ENCODE results near the gene RBMS2.

GRCh38 chr12:56600753-56601152 is 79.1 kb downstream of the RBMS2 start:
- no peak for TF ChIP-seq CTCF (IDR thresholded peaks at IDR 0.05; ENCODE audit: low read depth, low read length)
- TF ChIP-seq EZH2phosphoT487 (IDR thresholded peaks at IDR 0.05; ENCODE audit: low read depth): no peak

All from OCI-LY3 (cell line).